Body of pancreas (tissue), 4 donors: ENCODE measurements around the gene TOR2A. TPM values are rescaled to one million over a fixed set of nuclear protein-coding genes. Genes with fewer than 3 reads are reported as not detected.

Experiments used
- ATAC-seq: fragments of 150-250 bp; one replicate; pipeline ENCODE4 v1.9.1; 2016
- DNase-seq, 4 donors: peaks; one replicate each; pipeline ENCODE4 v3.0.0-alpha.2; 2019
- H3K27ac ChIP-seq, 4 donors: fragments of 200-600 bp; sonication (generic); 1 replicate in 3 of 4; 2 replicates in 1 of 4; pipeline versions ENCODE4 v1.5.1 to v1.6.1; 2016 to 2019; ENCODE audit warnings: mild to moderate bottlenecking in 1 of 4, mixed read lengths in 1 of 4, moderate library complexity in 1 of 4
- H3K27me3 ChIP-seq, 2 donors: fragments of 200-600 bp; sonication (generic); one replicate each; pipeline ENCODE4 v1.6.0; 2016; ENCODE audit warnings: mild to moderate bottlenecking in 1 of 2
- H3K36me3 ChIP-seq, 2 donors: fragments of 200-600 bp; sonication (generic); replicated peaks in 1 of 2; 2 replicates each; pipeline ENCODE4 v1.5.1; 2016; ENCODE audit warnings: low read depth in 2 of 2; ENCODE audit not compliant: insufficient read depth in 1 of 2
- H3K4me1 ChIP-seq: fragments of 200-600 bp; sonication (generic); one replicate; pipeline ENCODE4 v1.6.0; 2016
- H3K4me3 ChIP-seq, 2 donors: fragments of 200-600 bp; sonication (generic); 1 replicate in 1 of 2; 2 replicates in 1 of 2; pipeline ENCODE4 v1.5.1; 2016 to 2019
- H3K9me3 ChIP-seq, 3 donors: fragments of 200-600 bp; sonication (generic); 1 replicate in 2 of 3; 2 replicates in 1 of 3; pipeline ENCODE4 v1.5.1; 2016
- CTCF ChIP-seq, 7 experiments: fragments of 450-650 bp in 4 of 7; fragments of 200-600 bp in 3 of 7; sonication (generic) in 3 of 7; IDR thresholded peaks; one replicate each; pipeline ENCODE4 v1.5.1; 2016 to 2019; ENCODE audit warnings: antibody characterized with exemption in 7 of 7
- POLR2A ChIP-seq, 3 donors: fragments of 450-650 bp; IDR thresholded peaks; one replicate each; pipeline ENCODE4 v1.6.1; 2016; ENCODE audit warnings: antibody characterized with exemption in 3 of 3, mild to moderate bottlenecking in 2 of 3
- WGBS, 2 donors: methylation state at CpG; one replicate each; pipeline ENCODE4 v1.1.5; 2017; 5-methylcytosine and 5-hydroxymethylcytosine counted together
- intact Hi-C: fragments of 100-400 bp; cut with DNase I; formaldehyde crosslinking; loops from one replicate; pipeline ENCODE4 v1.15.1; 2023
- total RNA-seq, 2 donors: library from RNA; depleted of rRNA; stranded (reverse); fragments of >200 nt; gene quantifications; one replicate each; pipeline ENCODE4 v1.1.0, GENCODE V29; 2016

Gene TOR2A
- total RNA-seq, 2 donors from 2014 or later: 8.3 to 14.2 TPM

- intact Hi-C loops: loop anchor here (5.0 kb wide), 1 partner anchor 48 kb away; no protein-coding TSS in a partner anchor
- Histone ChIP-seq H3K27me3 (no peaks in the 10 kb centered on the region), H3K9me3 (no peaks in the 10 kb centered on the region), H3K4me1 (peaks cover 8% of the 10 kb centered on the region), H3K27ac (no peak overlapping the region), H3K4me3 (no peak overlapping the region), H3K36me3 (no peaks in the 10 kb centered on the region)
- ATAC-seq: no peak
- no peak for TF ChIP-seq POLR2A (IDR thresholded peaks at IDR 0.05)
- no peak for TF ChIP-seq CTCF (IDR thresholded peaks at IDR 0.05)
- 73 to 86% methylated on average over 7 to 20 of the region's 20 CpGs for WGBS, 2 donors
- no peak for DNase-seq
These were observed 45.2 kb upstream of the TOR2A start for GRCh38 chr9:127780126-127780885.

GRCh38 chr9:127779136-127779981 lies 44.3 kb upstream of the TOR2A start:
- TF ChIP-seq POLR2A (IDR thresholded peaks at IDR 0.05): no peak
- no peak for TF ChIP-seq CTCF (IDR thresholded peaks at IDR 0.05)
- ATAC-seq: no peak

GRCh38 chr9:127778280-127779135 lies 43.4 kb upstream of the TOR2A start, which contains the start of gene SH2D3C:
SH2D3C (minus strand) TSS chr9:127778666; CDS start chr9:127778627, 39 bp downstream.
- ATAC-seq (no peak), DNase-seq (peak in 1 of 4 donors; percentile 33)
- Histone ChIP-seq H3K9me3 (no peaks in the 10 kb centered on the region), H3K4me3 (no peak within 1 kb of the TSS), H3K27me3 (no peaks in the 10 kb centered on the region), H3K36me3 (no peaks in the 10 kb centered on the region), H3K27ac (peak within 1 kb of the TSS in 2 of 4 donors; percentile 45 to 50), H3K4me1 (no peaks in the 10 kb centered on the region)
- intact Hi-C loops: loop anchor here (5.0 kb wide), 1 partner anchor 166 kb away; the partner anchor contains the start of gene STXBP1
- WGBS, 2 donors: 56 to 73% methylated on average over 10 to 13 of the region's 13 CpGs
- TF ChIP-seq POLR2A (IDR thresholded peaks at IDR 0.05) (peak in 1 of 3 donors; percentile 15), CTCF (IDR thresholded peaks at IDR 0.05) (no peak)

More at GRCh38 chr9:127779136-127779981, 44.3 kb upstream of the TOR2A start:
- Histone ChIP-seq H3K4me1 (peaks cover 2% of the 10 kb centered on the region), H3K9me3 (no peaks in the 10 kb centered on the region), H3K36me3 (no peaks in the 10 kb centered on the region), H3K27ac (peak overlapping the region in 2 of 4 donors; percentile 45 to 50), H3K4me3 (no peak overlapping the region), H3K27me3 (no peaks in the 10 kb centered on the region)
- DNase-seq: no peak
- WGBS, 2 donors: 54 to 72% methylated on average over 4 to 17 of the region's 17 CpGs
- intact Hi-C loops: loop anchor here (5.0 kb wide), 1 partner anchor 167 kb away; the partner anchor contains the start of gene STXBP1

GRCh38 chr9:127777368-127777980 lies 42.4 kb upstream of the TOR2A start:
- Histone ChIP-seq H3K27ac (no peak overlapping the region), H3K4me3 (no peak overlapping the region), H3K4me1 (no peaks in the 10 kb centered on the region), H3K36me3 (no peaks in the 10 kb centered on the region), H3K9me3 (no peaks in the 10 kb centered on the region), H3K27me3 (no peaks in the 10 kb centered on the region)
- 67 to 86% methylated on average over 15 to 17 of the region's 18 CpGs for WGBS, 2 donors
- TF ChIP-seq CTCF (IDR thresholded peaks at IDR 0.05) (no peak), POLR2A (IDR thresholded peaks at IDR 0.05) (no peak)
- no peak for DNase-seq
- intact Hi-C loops: loop anchor here (5.0 kb wide), 1 partner anchor 165 kb away; the partner anchor contains the start of gene STXBP1
- no peak for ATAC-seq
